Smooth muscle cell (in vitro differentiated cells): ENCODE data around the gene STX3. TPM values are rescaled to one million over a fixed set of nuclear protein-coding genes. Genes with fewer than 3 reads are reported as not detected.

Source experiments
- DNase-seq: peaks from one replicate; lab custom pipeline; 2025; ENCODE audit not compliant: unreplicated experiment; lab: John Stamatoyannopoulos, UW
- H2AFZ ChIP-seq: fragments of 200-600 bp; sonication (generic); 2 replicates; pipeline ENCODE4 v1.6.0; 2016; ENCODE audit warnings: antibody characterized with exemption, low read depth, mild to moderate bottlenecking
- H3F3A ChIP-seq: fragments of 200-600 bp; sonication (generic); 2 replicates; pipeline ENCODE4 v1.6.0; 2017; ENCODE audit warnings: antibody characterized with exemption, low read depth
- H3K27ac ChIP-seq: fragments of 200-600 bp; sonication (generic); 2 replicates; pipeline ENCODE4 v1.5.1; 2016; ENCODE audit warnings: low read depth, mild to moderate bottlenecking
- H3K27me3 ChIP-seq: fragments of 200-600 bp; sonication (generic); 2 replicates; pipeline ENCODE4 v1.6.1; 2016; ENCODE audit warnings: low read depth, mild to moderate bottlenecking
- H3K36me3 ChIP-seq: fragments of 200-600 bp; sonication (generic); 2 replicates; pipeline ENCODE4 v1.5.1; 2016; ENCODE audit warnings: low read depth
- H3K4me1 ChIP-seq: fragments of 200-600 bp; sonication (generic); 2 replicates; pipeline ENCODE4 v1.5.1; 2016; ENCODE audit warnings: low read depth
- H3K4me2 ChIP-seq: fragments of 200-600 bp; sonication (generic); 2 replicates; pipeline ENCODE4 v1.6.0; 2016; ENCODE audit warnings: mild to moderate bottlenecking
- H3K4me3 ChIP-seq: fragments of 200-600 bp; sonication (generic); 2 replicates; pipeline ENCODE4 v1.5.1; 2016; ENCODE audit warnings: mild to moderate bottlenecking
- H3K79me2 ChIP-seq: fragments of 200-600 bp; sonication (generic); 2 replicates; pipeline ENCODE4 v1.6.0; 2016; ENCODE audit warnings: low read depth, mild to moderate bottlenecking
- H3K9ac ChIP-seq: fragments of 200-600 bp; sonication (generic); 2 replicates; pipeline ENCODE4 v1.6.0; 2016; ENCODE audit warnings: low read depth
- H3K9me3 ChIP-seq: fragments of 200-600 bp; sonication (generic); replicated peaks from 2 replicates; pipeline ENCODE4 v1.5.1; 2016; ENCODE audit warnings: low read depth
- H4K20me1 ChIP-seq: fragments of 200-600 bp; sonication (generic); 2 replicates; pipeline ENCODE4 v1.6.0; 2016; ENCODE audit warnings: low read depth
- WGBS: methylation state at CpG from one replicate; pipeline ENCODE4 v1.1.7; 2016; ENCODE audit warnings: low lambda C conversion rate; 5-methylcytosine and 5-hydroxymethylcytosine counted together
- polyA plus RNA-seq: library from polyadenylated mRNA; unstranded; fragments of >200 nt; fragmentation: Nextera tagmentation; extraction: Ambion mirVana; gene quantifications from 2 replicates; pipeline ENCODE4 v1.2.1, GENCODE V29; 2016
- total RNA-seq: library from RNA; depleted of rRNA; stranded (reverse); fragments of >200 nt; gene quantifications from 2 replicates; pipeline ENCODE4 v1.2.3, GENCODE V29; 2014
- TF ChIP-seq, protein P1 (sequence below): fragments of 200-600 bp; sonication (generic); IDR thresholded peaks from 2 replicates; pipeline ENCODE4 v1.5.1; 2017; ENCODE audit warnings: borderline replicate concordance, mild to moderate bottlenecking, antibody characterized with exemption; ENCODE audit not compliant: insufficient read depth, poor library complexity, severe bottlenecking

The STX3 gene
- total and polyA plus RNA-seq, 2 experiments from 2014 or later: 24.1 to 52.2 TPM

DNA sequence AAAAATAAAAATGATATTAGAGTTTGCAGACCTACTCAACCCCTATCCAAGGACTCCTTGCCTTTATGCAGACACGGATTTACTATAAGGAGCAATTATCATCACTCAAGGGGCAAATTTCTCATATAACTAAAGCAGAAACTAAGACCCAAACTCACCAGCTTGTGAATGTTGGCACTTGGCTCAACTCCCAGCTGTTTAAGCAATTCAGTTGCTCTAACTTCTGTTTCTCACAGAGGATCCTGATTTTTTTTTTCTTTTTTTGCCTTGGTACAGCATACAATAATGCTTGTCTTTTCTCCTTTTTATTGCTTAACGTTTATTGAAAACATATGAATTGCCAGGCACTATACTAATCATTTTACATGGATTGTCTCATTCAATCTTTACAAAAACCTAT lies 99.7 kb downstream of the STX3 start:
- Histone ChIP-seq H3K36me3 (no peaks in the 10 kb centered on the region), H4K20me1 (no peaks in the 10 kb centered on the region), H3K27ac (no peak overlapping the region), H3F3A (no peaks in the 10 kb centered on the region), H2AFZ (no peak overlapping the region), H3K9me3 (no peaks in the 10 kb centered on the region), H3K4me1 (no peaks in the 10 kb centered on the region), H3K79me2 (no peaks in the 10 kb centered on the region), H3K27me3 (no peaks in the 10 kb centered on the region), H3K4me3 (no peak overlapping the region), H3K4me2 (no peak overlapping the region), H3K9ac (no peak overlapping the region)
- 73% methylated on average over 2 of the region's 2 CpGs for WGBS
- TF ChIP-seq, protein P1, sequence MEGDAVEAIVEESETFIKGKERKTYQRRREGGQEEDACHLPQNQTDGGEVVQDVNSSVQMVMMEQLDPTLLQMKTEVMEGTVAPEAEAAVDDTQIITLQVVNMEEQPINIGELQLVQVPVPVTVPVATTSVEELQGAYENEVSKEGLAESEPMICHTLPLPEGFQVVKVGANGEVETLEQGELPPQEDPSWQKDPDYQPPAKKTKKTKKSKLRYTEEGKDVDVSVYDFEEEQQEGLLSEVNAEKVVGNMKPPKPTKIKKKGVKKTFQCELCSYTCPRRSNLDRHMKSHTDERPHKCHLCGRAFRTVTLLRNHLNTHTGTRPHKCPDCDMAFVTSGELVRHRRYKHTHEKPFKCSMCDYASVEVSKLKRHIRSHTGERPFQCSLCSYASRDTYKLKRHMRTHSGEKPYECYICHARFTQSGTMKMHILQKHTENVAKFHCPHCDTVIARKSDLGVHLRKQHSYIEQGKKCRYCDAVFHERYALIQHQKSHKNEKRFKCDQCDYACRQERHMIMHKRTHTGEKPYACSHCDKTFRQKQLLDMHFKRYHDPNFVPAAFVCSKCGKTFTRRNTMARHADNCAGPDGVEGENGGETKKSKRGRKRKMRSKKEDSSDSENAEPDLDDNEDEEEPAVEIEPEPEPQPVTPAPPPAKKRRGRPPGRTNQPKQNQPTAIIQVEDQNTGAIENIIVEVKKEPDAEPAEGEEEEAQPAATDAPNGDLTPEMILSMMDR: no peak
- no peak for DNase-seq

Other genes starting within 250 kb of the STX3 start
- gene OR4D9, start 243.8 kb upstream of the STX3 start, total RNA-seq: not detected in 2 replicates
- gene OR4D9, start 243.8 kb upstream of the STX3 start, polyA plus RNA-seq: not detected in 2 replicates
- gene OSBP, start 139.6 kb upstream of the STX3 start, total RNA-seq: 40.0 and 47.2 TPM in 2 replicates
- gene OSBP, start 139.6 kb upstream of the STX3 start, polyA plus RNA-seq: 32.0 and 35.9 TPM in 2 replicates
- 18.0 and 35.2 TPM in 2 replicates for gene PATL1, start 86.3 kb upstream of the STX3 start, total RNA-seq
- 16.3 and 16.5 TPM in 2 replicates for gene PATL1, start 86.3 kb upstream of the STX3 start, polyA plus RNA-seq
- gene OR10V1, start 41.5 kb upstream of the STX3 start, total RNA-seq: not detected in 2 replicates
- gene OR10V1, start 41.5 kb upstream of the STX3 start, polyA plus RNA-seq: not detected in 2 replicates
- gene MRPL16, start 55.4 kb downstream of the STX3 start, total RNA-seq: 23.7 and 32.9 TPM in 2 replicates
- gene MRPL16, start 55.4 kb downstream of the STX3 start, polyA plus RNA-seq: 45.7 and 48.9 TPM in 2 replicates
- gene CBLIF, start 90.1 kb downstream of the STX3 start, total RNA-seq: not detected in 2 replicates
- not detected in 2 replicates for gene CBLIF, start 90.1 kb downstream of the STX3 start, polyA plus RNA-seq
- gene TCN1, start 111.1 kb downstream of the STX3 start, total RNA-seq: 4.3 and 11.1 TPM in 2 replicates
- gene TCN1, start 111.1 kb downstream of the STX3 start, polyA plus RNA-seq: not detected in 2 replicates
- not detected in 2 replicates for gene OOSP3, start 123.4 kb downstream of the STX3 start, total RNA-seq
- gene OOSP3, start 123.4 kb downstream of the STX3 start, polyA plus RNA-seq: not detected in 2 replicates
- not detected in 2 replicates for gene OOSP1, start 183.1 kb downstream of the STX3 start, total RNA-seq
- not detected in 2 replicates for gene OOSP1, start 183.1 kb downstream of the STX3 start, polyA plus RNA-seq
- gene OOSP4A, start 208.7 kb downstream of the STX3 start, total RNA-seq: not detected in 2 replicates
- not detected in 2 replicates for gene OOSP4A, start 208.7 kb downstream of the STX3 start, polyA plus RNA-seq